H1 (cell line): ENCODE data around the gene RDM1. TPM values are rescaled to one million over a fixed set of nuclear protein-coding genes. Genes with fewer than 3 reads are reported as not detected.

Experiments used
- CTCF ChIA-PET: fragments of 300-600 bp; sonication (Branson Sonifier 250); formaldehyde crosslinking; loops from one replicate; lab custom pipeline; 2021; ENCODE audit not compliant: partially characterized antibody; lab: Charles Lee
- POLR2A ChIA-PET: fragments of 300-600 bp; sonication (Branson Sonifier 250); formaldehyde crosslinking; loops from one replicate; lab custom pipeline; 2021; ENCODE audit warnings: inconsistent platforms; ENCODE audit not compliant: partially characterized antibody; lab: Charles Lee
- DNase-seq, 2 experiments: peaks; one replicate each; pipeline versions ENCODE4 v3.0.0 to v3.0.0-alpha.2; 2010 to 2022; ENCODE audit warnings: low spot score in 2 of 2, low read depth in 1 of 2, mixed read lengths in 1 of 2
- FAIRE-seq: peaks from 2 replicates; lab custom pipeline; 2011; peaks lifted over from hg19 to GRCh38; lab: Jason Lieb, UNC
- H2AFZ ChIP-seq: 2 replicates; pipeline ENCODE4 v1.8.1; 2012; ENCODE audit warnings: low read length, inconsistent platforms
- H2AK5ac ChIP-seq: 2 replicates; pipeline ENCODE4 v1.6.1; 2013; ENCODE audit warnings: low read depth, low read length
- H2BK120ac ChIP-seq: replicated peaks from 2 replicates; pipeline ENCODE3; 2013; ENCODE audit warnings: low read depth, low read length, inconsistent platforms
- H2BK12ac ChIP-seq: 2 replicates; pipeline ENCODE4 v1.6.1; 2013; ENCODE audit warnings: low read depth, low read length
- H2BK15ac ChIP-seq: 2 replicates; pipeline ENCODE4 v1.6.1; 2013; ENCODE audit warnings: low read length
- H2BK20ac ChIP-seq: 2 replicates; pipeline ENCODE4 v1.6.1; 2013; ENCODE audit warnings: low read length
- H2BK5ac ChIP-seq: 2 replicates; pipeline ENCODE4 v1.6.1; 2013; ENCODE audit warnings: low read depth, low read length
- H3K14ac ChIP-seq: 2 replicates; pipeline ENCODE4 v1.6.1; 2013; ENCODE audit warnings: inconsistent platforms; ENCODE audit not compliant: insufficient read length
- H3K18ac ChIP-seq: 2 replicates; pipeline ENCODE4 v1.6.1; 2013; ENCODE audit warnings: low read length; ENCODE audit errors: extremely low read depth
- H3K23ac ChIP-seq: 2 replicates; pipeline ENCODE4 v1.6.1; 2013; ENCODE audit warnings: inconsistent platforms; ENCODE audit not compliant: insufficient read length
- H3K23me2 ChIP-seq: 2 replicates; pipeline ENCODE4 v1.6.1; 2013; ENCODE audit warnings: low read depth, low read length
- H3K27ac ChIP-seq: 2 replicates; pipeline ENCODE4 v1.6.1; 2011; ENCODE audit warnings: low read depth, low read length, inconsistent platforms
- H3K27me3 ChIP-seq, 4 experiments: replicated peaks in 1 of 4; 1 replicate in 1 of 4; 2 replicates in 3 of 4; pipeline versions ENCODE4 v1.6.1 to v1.8.1; 2011 to 2013; ENCODE audit warnings: low read length in 3 of 4, mild to moderate bottlenecking in 3 of 4, inconsistent platforms in 2 of 4, mixed read lengths in 2 of 4, moderate library complexity in 1 of 4; ENCODE audit not compliant: control insufficient read depth in 3 of 4, insufficient read depth in 3 of 4; ENCODE audit errors: extremely low read depth in 1 of 4
- H3K36me3 ChIP-seq, 4 experiments: 2 replicates each; pipeline versions ENCODE4 v1.6.1 to v1.8.1; 2011 to 2013; ENCODE audit warnings: mild to moderate bottlenecking in 4 of 4, low read length in 3 of 4, moderate library complexity in 2 of 4, control low read depth in 1 of 4, inconsistent platforms in 1 of 4; ENCODE audit not compliant: insufficient read depth in 4 of 4, control insufficient read depth in 2 of 4
- H3K4ac ChIP-seq: replicated peaks from 2 replicates; pipeline ENCODE3; 2013; ENCODE audit warnings: low read length, low read depth, mixed read lengths, inconsistent platforms; ENCODE audit not compliant: insufficient read length
- H3K4me1 ChIP-seq, 4 experiments: replicated peaks in 1 of 4; 1 replicate in 1 of 4; 2 replicates in 3 of 4; pipeline versions ENCODE4 v1.6.1 to v1.8.1; 2011 to 2013; ENCODE audit warnings: low read length in 3 of 4, inconsistent platforms in 2 of 4, mixed read lengths in 1 of 4; ENCODE audit not compliant: insufficient read depth in 4 of 4, control insufficient read depth in 3 of 4
- H3K4me2 ChIP-seq, 2 experiments: 2 replicates each; pipeline versions ENCODE4 v1.6.1 to v1.8.1; 2011 to 2013; ENCODE audit warnings: low read depth in 2 of 2, low read length in 2 of 2, control low read depth in 1 of 2, inconsistent platforms in 1 of 2, mild to moderate bottlenecking in 1 of 2; ENCODE audit not compliant: insufficient read depth in 1 of 2
- H3K4me3 ChIP-seq, 4 experiments: fragments of 200-600, 300-600 bp in 1 of 4; sonication (generic), shearing (Covaris generic), sonication (Bioruptor Twin) in 1 of 4; 2 replicates each; pipeline versions ENCODE4 v1.5.1 to v1.8.1; 2011 to 2016; ENCODE audit warnings: low read length in 4 of 4, low read depth in 3 of 4, control low read depth in 2 of 4, inconsistent platforms in 2 of 4, mild to moderate bottlenecking in 2 of 4, mixed read lengths in 1 of 4, moderate library complexity in 1 of 4; ENCODE audit not compliant: insufficient read depth in 2 of 4; ENCODE audit errors: extremely low read depth in 1 of 4
- H3K56ac ChIP-seq: replicated peaks from 2 replicates; pipeline ENCODE3; 2013; ENCODE audit warnings: low read depth, mild to moderate bottlenecking, mixed read lengths, low read length, inconsistent platforms; ENCODE audit not compliant: insufficient read length
- H3K79me1 ChIP-seq: 2 replicates; pipeline ENCODE4 v1.6.1; 2013; ENCODE audit warnings: low read depth, low read length, control low read depth
- H3K79me2 ChIP-seq, 2 experiments: 2 replicates each; pipeline versions ENCODE4 v1.6.1 to v1.8.1; 2012 to 2013; ENCODE audit warnings: low read length in 2 of 2, mild to moderate bottlenecking in 2 of 2, inconsistent platforms in 1 of 2; ENCODE audit not compliant: insufficient read depth in 2 of 2, control insufficient read depth in 1 of 2
- H3K9ac ChIP-seq, 4 experiments: replicated peaks in 1 of 4; 1 replicate in 1 of 4; 2 replicates in 3 of 4; pipeline versions ENCODE4 v1.6.1 to v1.8.1; 2011 to 2013; ENCODE audit warnings: low read depth in 3 of 4, low read length in 3 of 4, control low read depth in 2 of 4, mild to moderate bottlenecking in 2 of 4, moderate library complexity in 2 of 4, inconsistent platforms in 1 of 4; ENCODE audit errors: extremely low read depth in 1 of 4
- H3K9me3 ChIP-seq, 2 experiments: 2 replicates each; pipeline versions ENCODE4 v1.6.1 to v1.8.1; 2012 to 2013; ENCODE audit warnings: mild to moderate bottlenecking in 2 of 2, moderate library complexity in 2 of 2, control low read depth in 1 of 2, inconsistent platforms in 1 of 2, low read depth in 1 of 2, low read length in 1 of 2, mixed read lengths in 1 of 2; ENCODE audit not compliant: insufficient read depth in 2 of 2
- H4K20me1 ChIP-seq, 2 experiments: replicated peaks in 1 of 2; 2 replicates each; pipeline versions ENCODE3 to v1.8.1; 2011 to 2013; ENCODE audit warnings: inconsistent platforms in 2 of 2, low read length in 2 of 2, mild to moderate bottlenecking in 1 of 2; ENCODE audit not compliant: insufficient read depth in 2 of 2, control insufficient read depth in 1 of 2
- H4K5ac ChIP-seq: 2 replicates; pipeline ENCODE4 v1.6.1; 2013; ENCODE audit warnings: low read length, low read depth, mixed read lengths, inconsistent platforms; ENCODE audit not compliant: insufficient read length
- H4K8ac ChIP-seq: 2 replicates; pipeline ENCODE4 v1.8.0; 2013; ENCODE audit warnings: mild to moderate bottlenecking, moderate library complexity, low read length, inconsistent platforms; ENCODE audit not compliant: insufficient read depth; ENCODE audit errors: extremely low read depth
- H4K91ac ChIP-seq: replicated peaks from 2 replicates; pipeline ENCODE3; 2013; ENCODE audit warnings: low read length, mixed read lengths, inconsistent platforms; ENCODE audit not compliant: insufficient read length
- CBX8 ChIP-seq: fragments of 300-800, 300-1000 bp; sonication (generic); IDR thresholded peaks from 2 replicates; pipeline ENCODE4 v1.7.1; 2016; ENCODE audit warnings: low read depth, low read length, borderline replicate concordance
- FOSL1 ChIP-seq: IDR thresholded peaks from 2 replicates; pipeline ENCODE4 v1.6.1; 2011; ENCODE audit warnings: mild to moderate bottlenecking, low read depth, low read length, moderate library complexity; ENCODE audit not compliant: insufficient read depth
- GABPA ChIP-seq: IDR thresholded peaks from 2 replicates; pipeline ENCODE4 v1.6.1; 2011; ENCODE audit warnings: mild to moderate bottlenecking, low read length, moderate library complexity, borderline replicate concordance; ENCODE audit not compliant: insufficient read depth
- PHF8 ChIP-seq: fragments of 200-600 bp; sonication (generic); conservative IDR thresholded peaks from 2 replicates; pipeline ENCODE4 v1.7.1; 2012; ENCODE audit warnings: low read depth, mild to moderate bottlenecking, inconsistent platforms, low read length, moderate library complexity
- WGBS, 2 experiments: shearing (Covaris generic) in 1 of 2; methylation state at CpG; one replicate each; pipeline versions ENCODE4 v1.1.6 to v1.1.7; 2013 to 2015; ENCODE audit warnings: low lambda C conversion rate in 2 of 2, mixed read lengths in 2 of 2, inconsistent platforms in 1 of 2, low coverage in 1 of 2, missing lambda C conversion rate in 1 of 2; ENCODE audit not compliant: insufficient replicate concordance in 2 of 2, insufficient coverage in 1 of 2, insufficient read length in 1 of 2; ENCODE audit errors: extremely low coverage in 1 of 2, missing lambda C conversion rate in 1 of 2; 5-methylcytosine and 5-hydroxymethylcytosine counted together
- polyA plus RNA-seq, 7 experiments: library from polyadenylated mRNA; depleted of rRNA in 3 of 7; stranded (reverse) in 5 of 7; unstranded in 2 of 7; fragments of >200 nt in 5 of 7; fragments of 200-250 nt in 2 of 7; gene quantifications; 1 replicate in 5 of 7; 2 replicates in 1 of 7; 4 replicates in 1 of 7; pipeline versions ENCODE4 v1.2.1 to v1.2.3, GENCODE V29; 2011 to 2013; ENCODE audit warnings: missing spikeins in 2 of 7, mixed read lengths in 2 of 7
- total RNA-seq: library from RNA; stranded (reverse); fragmentation: NEBNext Ultra II Directional; extraction: Animal tissue kit (Norgen Biotek cat#: 25700); gene quantifications from 2 replicates; pipeline ENCODE4 v1.2.1, GENCODE V29; 2021

Gene RDM1
- total and polyA plus RNA-seq, 2 of the 8 experiments (the other 6 are each of a cell fraction or from before 2014, with no cell fraction given) = 7.3 to 9.7 TPM

DNA sequence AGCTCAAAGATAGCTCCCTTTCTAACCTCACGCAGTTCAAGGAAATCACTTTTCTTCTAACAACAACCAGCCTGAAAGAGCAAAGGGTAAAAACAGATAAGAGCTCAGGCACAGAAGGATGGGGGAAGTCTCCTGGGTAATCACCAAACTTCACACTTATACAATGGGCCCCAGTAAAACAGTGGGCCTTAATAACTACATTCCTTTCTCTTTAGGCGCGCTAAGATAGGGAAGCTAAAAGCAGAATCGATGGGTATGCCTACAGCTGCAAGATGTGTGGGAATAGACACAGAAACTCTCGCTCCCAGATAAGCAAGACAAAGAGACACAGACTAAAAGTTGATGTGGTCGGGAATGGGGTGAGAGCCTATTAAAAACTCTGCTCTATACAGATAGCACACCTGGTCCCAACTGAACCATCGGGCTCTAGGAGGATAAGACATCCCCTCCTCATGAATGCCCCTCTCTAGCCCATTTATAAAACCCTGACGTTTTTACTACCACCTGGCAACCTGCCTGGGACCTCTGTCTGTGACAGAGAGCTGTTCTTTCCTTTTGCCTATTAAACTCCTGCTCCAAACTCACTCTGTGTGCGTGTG is 12.1 kb upstream of the RDM1 start:
- no peaks in the 10 kb centered on the region for H3K23me2 ChIP-seq
- ChIA-PET CTCF (interaction anchor here (1.1 to 1.2 kb wide), 2 partner anchors 27 to 71 kb away, joined by 3 to 4 read pairs; no protein-coding TSS in a partner anchor), POLR2A (interaction anchor here (1.0 kb wide), 1 partner anchor 11 kb away, joined by 5 read pairs; no protein-coding TSS in a partner anchor)
- no peak for FAIRE-seq
- H3K9ac ChIP-seq = no peak overlapping the region
- H4K5ac ChIP-seq = no peak overlapping the region
- no peak overlapping the region for H3K4me2 ChIP-seq
- DNase-seq = no peak
- no peak overlapping the region for H2AFZ ChIP-seq
- H3K14ac ChIP-seq = no peak overlapping the region
- H3K27ac ChIP-seq = no peak overlapping the region
- no peak overlapping the region for H2BK5ac ChIP-seq
- H3K9me3 ChIP-seq = no peaks in the 10 kb centered on the region
- H3K36me3 ChIP-seq = no peaks in the 10 kb centered on the region
- TF ChIP-seq GABPA (no peak), CBX8 (no peak), FOSL1 (no peak), PHF8 (no peak)
- H4K20me1 ChIP-seq = no peaks in the 10 kb centered on the region
- no peak overlapping the region for H3K4ac ChIP-seq
- no peak overlapping the region for H2BK120ac ChIP-seq
- H4K8ac ChIP-seq = no peak overlapping the region
- no peak overlapping the region for H3K18ac ChIP-seq
- H3K79me1 ChIP-seq = no peaks in the 10 kb centered on the region
- no peaks in the 10 kb centered on the region for H3K27me3 ChIP-seq
- H2BK20ac ChIP-seq = no peak overlapping the region
- 90% methylated on average over 9 of the region's 9 CpGs; no CpG with 5 or more reads in 1 of the 2 experiments for WGBS, 2 experiments
- no peak overlapping the region for H2BK15ac ChIP-seq
- H3K4me1 ChIP-seq = no peaks in the 10 kb centered on the region
- no peak overlapping the region for H4K91ac ChIP-seq
- no peaks in the 10 kb centered on the region for H3K79me2 ChIP-seq
- H2AK5ac ChIP-seq = no peak overlapping the region
- H3K56ac ChIP-seq = no peak overlapping the region
- no peak overlapping the region for H3K4me3 ChIP-seq
- no peak overlapping the region for H2BK12ac ChIP-seq
- H3K23ac ChIP-seq = no peak overlapping the region
